Activated CD8-positive, alpha-beta memory T cell treated with anti-CD3 and anti-CD28 coated beads, Interleukin-2, amount 50 U/mL, for 4 hours (primary cell): ENCODE measurements around the gene NEDD4.
"Not testable (repeated sequence)": the region's sequence is repeated elsewhere in the genome, so short reads cannot be mapped to it uniquely, and the experiment has no call there.

Experiments
- DNase-seq: peaks from one replicate; pipeline ENCODE4 v3.0.0-alpha.2; 2020

NEDD4 gene

GRCh38 chr15:55952501-55953274 is 40.7 kb downstream of the NEDD4 start:
- not testable (repeated sequence) for DNase-seq

GRCh38 chr15:55944606-55945005 is 48.8 kb downstream of the NEDD4 start:
- not testable (repeated sequence) for DNase-seq

- no peak for DNase-seq
Observed at GRCh38 chr15:55942332-55942731, 51.1 kb downstream of the NEDD4 start.

GRCh38 chr15:55937040-55937439 is 56.4 kb downstream of the NEDD4 start:
- DNase-seq, result no peak

GRCh38 chr15:55928955-55929354 is 64.5 kb downstream of the NEDD4 start:
- DNase-seq, result no peak

- DNase-seq, result no peak
Observed at GRCh38 chr15:55921744-55922143, 71.7 kb downstream of the NEDD4 start.

- no peak for DNase-seq
Observed at GRCh38 chr15:55917881-55918296, 75.5 kb downstream of the NEDD4 start.

GRCh38 chr15:55916666-55917409 is 76.6 kb downstream of the NEDD4 start:
- no peak for DNase-seq

- DNase-seq, result no peak
Observed at GRCh38 chr15:55915876-55916567, 77.4 kb downstream of the NEDD4 start.

- no peak for DNase-seq
Observed at GRCh38 chr15:55915221-55915620, 78.2 kb downstream of the NEDD4 start.

- no peak for DNase-seq
Observed at GRCh38 chr15:55914446-55914845, 79.0 kb downstream of the NEDD4 start.

GRCh38 chr15:55912982-55913381 is 80.4 kb downstream of the NEDD4 start:
- DNase-seq, result no peak

GRCh38 chr15:55909036-55909811 is 84.2 kb downstream of the NEDD4 start:
- no peak for DNase-seq

- no peak for DNase-seq
Observed at GRCh38 chr15:55907797-55908196, 85.6 kb downstream of the NEDD4 start.

- DNase-seq, result no peak
Observed at GRCh38 chr15:55902981-55903380, 90.4 kb downstream of the NEDD4 start.

- DNase-seq, result no peak
Observed at GRCh38 chr15:55900019-55900418, 93.4 kb downstream of the NEDD4 start.

GRCh38 chr15:55899537-55899936 is 93.9 kb downstream of the NEDD4 start:
- no peak for DNase-seq

- no peak for DNase-seq
Observed at GRCh38 chr15:55897560-55898336, 95.7 kb downstream of the NEDD4 start.

- no peak for DNase-seq
Observed at GRCh38 chr15:55894399-55894965, 98.9 kb downstream of the NEDD4 start.

- DNase-seq, result no peak
Observed at GRCh38 chr15:55893852-55894251, 99.6 kb downstream of the NEDD4 start.

GRCh38 chr15:55891196-55891595 is 102.2 kb downstream of the NEDD4 start:
- no peak for DNase-seq

- DNase-seq, result no peak
Observed at GRCh38 chr15:55884223-55884622, 109.2 kb downstream of the NEDD4 start.
